Stimulated activated CD8-positive, alpha-beta memory T cell treated with anti-CD3 and anti-CD28 coated beads, Interleukin-4, amount 100 ng/mL, for 24 hours (primary cell): Measurements from ENCODE around the gene CCR6.
"Not testable (repeated sequence)": the region's sequence is repeated elsewhere in the genome, so short reads cannot be mapped to it uniquely, and the experiment has no call there.

Source experiments
- DNase-seq: peaks from one replicate; pipeline ENCODE4 v3.0.0-alpha.2; 2020; ENCODE audit warnings: low read depth

Gene CCR6

GRCh38 chr6:167122827-167123657 is at the start of gene CCR6:
CCR6 (plus strand) TSS chr6:167123096; CDS start chr6:167136135, 13,039 bp downstream.
- DNase-seq, result no peak

GRCh38 chr6:167073679-167074274 is 49.1 kb upstream of the CCR6 start:
- DNase-seq, result no peak

- no peak for DNase-seq
Observed at GRCh38 chr6:167077241-167077932, 45.5 kb upstream of the CCR6 start.

- DNase-seq, result no peak
Observed at GRCh38 chr6:167078745-167079144, 44.2 kb upstream of the CCR6 start.

DNA sequence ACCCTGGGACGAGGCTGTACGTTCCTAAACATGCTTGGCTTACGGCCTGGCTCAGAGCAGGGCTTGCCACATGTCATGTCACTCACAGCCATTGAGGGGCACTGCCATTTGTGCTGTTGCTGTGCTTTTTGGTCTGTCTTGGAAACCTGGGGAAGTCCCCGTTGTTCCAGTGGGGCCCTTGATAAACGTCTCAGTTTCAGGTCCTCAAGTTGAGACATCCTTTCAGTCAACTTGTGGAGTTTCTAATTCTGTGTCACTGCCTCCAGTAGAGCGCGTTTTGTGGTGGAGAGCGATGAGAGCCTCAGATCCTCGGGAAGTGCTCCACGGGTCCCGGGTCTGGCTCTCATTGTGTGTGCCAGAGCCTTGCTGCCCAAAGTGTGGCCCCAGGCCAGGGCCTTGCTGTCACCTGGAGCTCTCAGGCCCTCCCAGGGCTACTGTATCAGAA is 43.0 kb upstream of the CCR6 start:
- peak; percentile 44 for DNase-seq

- no peak for DNase-seq
Observed at GRCh38 chr6:167087857-167088354, 35.0 kb upstream of the CCR6 start.

DNA sequence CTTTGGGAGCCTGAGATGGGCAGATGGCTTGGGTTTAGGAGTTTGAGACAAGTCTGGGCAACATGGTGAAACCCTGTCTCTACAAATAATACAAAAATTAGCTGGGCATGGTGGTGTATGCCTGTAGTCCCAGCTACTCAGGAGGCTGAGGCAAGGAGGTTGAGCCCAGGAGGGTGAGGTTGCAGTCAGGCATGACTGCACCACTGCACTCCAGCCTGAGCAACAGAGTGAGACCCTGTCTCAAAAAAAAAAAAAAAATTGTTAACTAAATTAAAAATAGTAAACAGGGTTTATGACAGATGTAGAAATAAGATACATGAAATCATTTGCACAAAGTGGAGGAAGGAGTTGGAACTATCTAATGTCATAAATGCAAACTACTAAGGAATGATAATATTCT is 34.2 kb upstream of the CCR6 start:
- DNase-seq, result not testable (repeated sequence)

- DNase-seq, result no peak
Observed at GRCh38 chr6:167089243-167090142, 33.4 kb upstream of the CCR6 start.

- DNase-seq, result no peak
Observed at GRCh38 chr6:167090171-167090570, 32.7 kb upstream of the CCR6 start.

DNA sequence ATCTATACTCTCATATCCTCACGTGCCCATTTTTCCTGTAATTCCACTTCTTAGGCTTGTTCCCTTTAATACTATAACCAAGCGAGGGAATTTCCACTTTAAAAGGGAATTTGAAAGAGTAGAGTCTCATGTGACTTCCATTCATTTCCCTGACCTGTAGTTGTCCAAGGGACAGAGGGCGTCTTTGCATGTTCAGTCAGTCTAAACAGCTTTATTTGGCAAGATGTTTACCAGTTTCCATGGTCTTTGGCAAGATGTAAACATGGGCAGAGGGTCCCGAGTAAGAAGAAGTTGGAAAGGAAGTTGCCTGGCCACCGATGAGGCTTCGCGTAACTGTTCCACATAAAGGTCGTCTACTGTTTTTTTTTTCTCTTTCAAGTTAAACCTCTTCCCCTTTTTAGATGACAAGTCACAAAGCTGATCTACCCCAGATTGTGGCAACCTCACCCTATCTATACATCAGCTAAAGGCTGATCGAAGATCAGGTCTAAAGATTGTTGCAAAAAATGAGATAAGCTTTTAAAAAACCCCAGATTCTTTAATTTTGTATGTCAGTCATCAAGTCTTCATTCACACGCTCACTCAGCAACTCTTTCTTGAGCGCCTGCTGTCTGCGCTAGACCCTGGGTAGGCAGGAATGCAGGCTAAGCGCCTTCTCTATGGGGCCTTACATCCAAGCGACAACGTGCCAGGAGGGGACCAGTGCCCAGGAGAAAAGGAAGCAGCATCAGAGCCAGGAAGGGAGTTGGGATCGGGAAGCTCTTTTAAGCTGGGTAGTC is 31.7 kb upstream of the CCR6 start:
- DNase-seq, result no peak

DNA sequence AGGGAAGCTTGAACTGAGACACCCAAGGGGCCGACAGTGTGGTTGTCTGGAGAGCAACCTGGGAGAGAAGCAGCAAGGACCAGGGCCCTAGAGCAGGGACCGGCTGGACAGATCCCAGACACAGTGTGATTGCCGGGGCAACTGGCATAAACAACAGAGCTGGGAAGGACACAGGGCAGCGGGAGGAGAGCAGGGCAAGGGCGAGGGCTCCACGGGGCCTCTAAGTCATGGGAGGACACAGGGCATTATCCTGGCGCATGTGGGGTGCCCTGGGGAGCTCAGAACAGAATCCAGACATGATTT is 31.1 kb upstream of the CCR6 start:
- DNase-seq, result no peak

GRCh38 chr6:167092672-167093339 is 30.1 kb upstream of the CCR6 start:
- no peak for DNase-seq

DNA sequence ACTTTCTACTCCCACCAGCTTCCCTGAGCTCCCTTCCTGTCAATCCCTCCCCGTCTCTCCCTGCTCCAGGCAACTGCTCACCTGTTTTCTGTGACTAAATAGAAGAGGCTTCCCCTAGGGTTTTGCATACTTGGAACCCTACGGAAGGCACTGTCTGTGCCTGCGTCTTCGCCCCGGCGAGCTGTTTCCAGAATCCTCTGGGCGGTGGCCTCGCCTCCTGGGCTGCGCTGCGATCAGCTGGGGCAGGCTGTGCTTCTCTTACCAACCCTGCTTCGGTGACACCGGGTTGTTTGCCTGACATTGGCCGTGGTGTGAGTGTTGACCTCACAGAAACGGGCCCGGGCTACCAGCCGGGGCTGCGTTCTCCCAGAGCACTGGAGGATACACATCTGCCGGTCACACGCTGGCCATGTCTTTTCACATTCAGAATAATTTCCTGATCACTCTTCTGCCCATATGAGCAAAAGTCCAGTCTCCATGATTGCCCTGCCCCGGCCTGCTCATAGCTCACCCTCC is 29.4 kb upstream of the CCR6 start:
- no peak for DNase-seq

DNA sequence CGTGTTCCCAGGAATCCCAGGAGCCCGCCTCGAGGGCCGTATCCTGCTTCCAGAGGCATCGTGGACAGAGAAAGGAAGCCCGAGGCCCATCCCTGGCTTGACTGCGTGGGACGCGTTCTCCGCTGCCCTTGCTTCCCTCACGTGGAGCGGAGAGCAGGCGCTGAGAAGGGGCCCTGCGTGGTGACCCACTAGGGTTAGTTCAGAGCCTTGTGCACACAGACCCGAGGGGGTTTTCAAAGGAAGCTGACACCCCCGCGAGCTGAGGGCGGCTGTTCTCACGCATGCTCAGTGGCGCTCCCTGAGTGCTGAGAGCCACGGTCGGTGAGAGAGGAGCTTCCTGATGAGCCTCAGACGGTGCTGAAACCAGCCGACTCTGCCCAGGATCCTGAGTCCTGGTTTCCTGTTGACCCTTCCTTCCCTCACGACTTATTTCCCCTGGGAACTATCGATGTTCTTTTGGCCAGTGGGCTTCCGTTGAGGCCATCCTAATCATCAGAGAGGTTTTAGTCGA is 28.9 kb upstream of the CCR6 start:
- peak; percentile 62 for DNase-seq

DNA sequence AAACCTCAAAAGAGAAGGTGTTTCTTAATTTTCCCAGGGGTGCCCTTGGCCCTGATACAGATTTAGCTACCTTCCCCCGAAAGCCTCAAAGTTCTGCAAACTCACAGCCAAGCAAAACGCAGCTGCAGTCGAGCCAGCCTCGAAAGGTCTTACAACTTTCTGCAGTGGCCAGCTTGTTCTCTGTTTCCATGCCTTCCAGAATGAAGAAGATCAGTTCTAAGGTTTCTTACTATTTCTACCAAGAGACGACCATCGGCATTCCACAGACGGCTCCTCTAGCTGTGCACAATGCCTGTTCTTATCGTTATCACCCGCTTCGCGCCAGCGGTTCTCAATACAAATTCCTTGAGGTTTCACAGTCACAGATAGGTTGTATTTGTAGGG is 28.5 kb upstream of the CCR6 start:
- no peak for DNase-seq

DNA sequence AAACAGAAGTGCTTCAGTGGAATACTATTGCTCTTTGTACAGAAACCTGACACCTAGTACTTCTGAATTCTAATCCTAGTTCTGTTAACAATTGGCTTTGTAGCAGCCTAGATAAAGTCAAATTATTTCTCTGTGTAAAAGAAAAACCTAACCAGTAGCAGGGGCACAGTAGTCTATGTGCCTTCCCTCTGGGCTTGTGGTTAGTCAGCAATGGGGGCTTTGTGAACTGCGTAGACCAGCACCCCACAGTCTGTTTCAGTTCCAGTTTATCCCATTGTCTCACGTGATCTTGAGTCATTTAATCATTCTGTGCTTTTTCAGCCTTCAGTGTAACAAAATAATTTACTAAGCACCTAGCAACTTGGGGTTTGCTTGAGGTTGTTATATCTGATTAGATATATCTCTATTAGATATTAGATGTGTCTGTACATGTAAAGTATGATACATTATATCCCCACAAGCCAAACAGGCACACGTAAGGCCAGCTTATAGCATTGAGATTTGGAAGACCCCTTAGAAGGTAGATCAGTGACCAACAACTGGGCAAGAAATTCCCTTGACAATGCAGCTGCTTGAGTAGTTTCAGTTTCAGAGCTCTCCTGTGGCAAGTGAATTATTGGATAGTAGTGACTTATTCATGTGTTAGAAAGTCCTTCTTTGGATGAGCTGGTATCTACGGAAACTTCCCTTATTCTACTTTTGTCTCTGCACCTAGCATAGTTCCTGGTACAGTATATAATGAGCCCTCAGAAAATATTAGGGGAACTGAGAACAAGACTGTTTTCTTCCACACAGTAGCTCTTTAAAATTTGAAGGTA is 27.9 kb upstream of the CCR6 start:
- DNase-seq, result no peak

DNA sequence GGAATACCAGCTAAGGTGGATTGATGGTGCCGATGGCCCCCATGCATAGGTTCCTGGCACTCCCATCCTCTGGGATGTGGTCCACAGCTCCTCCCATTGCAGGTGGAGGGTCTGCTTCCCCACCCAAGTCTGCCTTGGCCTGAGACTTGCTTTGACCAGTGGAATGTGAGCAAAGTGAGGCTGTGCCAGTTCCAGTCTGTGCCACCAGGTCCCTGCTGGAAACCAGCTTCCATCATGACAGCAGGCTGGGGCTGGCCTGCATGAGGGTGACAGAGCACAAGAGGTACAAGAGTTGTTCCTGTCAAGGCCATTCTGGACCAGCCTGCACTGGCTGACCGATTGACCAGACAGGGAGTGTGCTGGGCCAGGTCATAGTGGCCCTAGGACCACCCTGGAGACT is 27.0 kb upstream of the CCR6 start:
- no peak for DNase-seq

GRCh38 chr6:167096991-167097390 is 25.9 kb upstream of the CCR6 start:
- DNase-seq, result no peak

GRCh38 chr6:167097770-167098169 is 25.1 kb upstream of the CCR6 start:
- DNase-seq, result no peak
